ENCODE results near the gene SBF2.

DNA sequence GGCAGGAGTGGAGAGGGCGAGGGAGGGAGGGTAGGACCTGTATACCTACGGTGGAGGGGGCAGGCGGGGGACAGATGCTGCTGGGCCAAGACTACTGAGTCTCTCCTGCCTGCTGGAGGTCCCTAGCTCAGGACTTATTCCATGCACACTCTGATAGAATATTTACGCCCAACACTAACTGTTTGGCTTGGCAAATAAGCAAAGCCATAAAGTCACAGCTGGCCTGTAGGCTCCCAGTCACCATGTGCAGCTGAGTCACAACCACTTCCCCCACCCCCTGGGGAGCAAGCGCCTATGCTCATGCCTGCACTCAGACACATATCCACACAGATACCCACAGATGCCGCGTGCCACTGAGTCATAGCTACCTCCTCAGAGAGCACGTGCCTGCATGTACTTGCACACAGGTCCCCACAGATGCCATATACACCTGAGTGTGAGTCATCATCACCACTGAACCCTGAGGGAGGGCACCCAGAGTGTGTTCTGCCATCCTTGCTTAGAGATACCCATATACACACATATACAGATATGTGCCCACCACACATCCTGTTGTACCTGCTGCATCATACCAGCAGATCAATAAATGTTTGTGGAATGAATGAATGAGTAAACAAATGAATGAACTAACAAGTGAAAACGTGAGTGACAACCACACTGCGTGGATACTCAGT is 534.4 kb downstream of the SBF2 start:
- TF ChIP-seq, protein P1, sequence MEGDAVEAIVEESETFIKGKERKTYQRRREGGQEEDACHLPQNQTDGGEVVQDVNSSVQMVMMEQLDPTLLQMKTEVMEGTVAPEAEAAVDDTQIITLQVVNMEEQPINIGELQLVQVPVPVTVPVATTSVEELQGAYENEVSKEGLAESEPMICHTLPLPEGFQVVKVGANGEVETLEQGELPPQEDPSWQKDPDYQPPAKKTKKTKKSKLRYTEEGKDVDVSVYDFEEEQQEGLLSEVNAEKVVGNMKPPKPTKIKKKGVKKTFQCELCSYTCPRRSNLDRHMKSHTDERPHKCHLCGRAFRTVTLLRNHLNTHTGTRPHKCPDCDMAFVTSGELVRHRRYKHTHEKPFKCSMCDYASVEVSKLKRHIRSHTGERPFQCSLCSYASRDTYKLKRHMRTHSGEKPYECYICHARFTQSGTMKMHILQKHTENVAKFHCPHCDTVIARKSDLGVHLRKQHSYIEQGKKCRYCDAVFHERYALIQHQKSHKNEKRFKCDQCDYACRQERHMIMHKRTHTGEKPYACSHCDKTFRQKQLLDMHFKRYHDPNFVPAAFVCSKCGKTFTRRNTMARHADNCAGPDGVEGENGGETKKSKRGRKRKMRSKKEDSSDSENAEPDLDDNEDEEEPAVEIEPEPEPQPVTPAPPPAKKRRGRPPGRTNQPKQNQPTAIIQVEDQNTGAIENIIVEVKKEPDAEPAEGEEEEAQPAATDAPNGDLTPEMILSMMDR (IDR thresholded peaks at IDR 0.05): no peak
- no peak for TF ChIP-seq POLR2A (IDR thresholded peaks at IDR 0.05)

Measured in lower leg skin (tissue), 3 donors.